Kidney (tissue), 14 donors: ENCODE results near the gene HIVEP3. TPM values are rescaled to one million over a fixed set of nuclear protein-coding genes. Genes with fewer than 3 reads are reported as not detected.

Source experiments
- DNase-seq, 5 donors: peaks; one replicate each; pipeline ENCODE4 v3.0.0-alpha.2; 2013 to 2020
- FAIRE-seq: peaks from 2 replicates; lab custom pipeline; 2012; peaks lifted over from hg19 to GRCh38; lab: Jason Lieb, UNC
- H3K27ac ChIP-seq, 2 donors: one replicate each; pipeline ENCODE4 v1.7.0; 2013; ENCODE audit warnings: low read depth in 2 of 2, low read length in 2 of 2, inconsistent platforms in 1 of 2
- H3K27me3 ChIP-seq: one replicate; pipeline ENCODE4 v1.7.1; 2013; ENCODE audit warnings: low read length, inconsistent platforms; ENCODE audit not compliant: control insufficient read depth, insufficient read depth
- H3K36me3 ChIP-seq, 3 donors: one replicate each; pipeline versions ENCODE4 v1.7.0 to v1.7.1; 2013; ENCODE audit warnings: low read length in 3 of 3, control low read depth in 1 of 3, inconsistent platforms in 1 of 3; ENCODE audit not compliant: insufficient read depth in 3 of 3, control insufficient read depth in 2 of 3
- H3K4me1 ChIP-seq, 3 donors: one replicate each; pipeline versions ENCODE4 v1.7.0 to v1.7.1; 2013; ENCODE audit warnings: low read length in 3 of 3, inconsistent platforms in 1 of 3, low read depth in 1 of 3; ENCODE audit not compliant: control insufficient read depth in 2 of 3, insufficient read depth in 2 of 3
- H3K4me3 ChIP-seq, 3 donors: one replicate each; pipeline versions ENCODE4 v1.7.0 to v1.8.1; 2013; ENCODE audit warnings: low read length in 3 of 3, control low read depth in 1 of 3, inconsistent platforms in 1 of 3
- H3K9ac ChIP-seq, 3 donors: one replicate each; pipeline versions ENCODE4 v1.7.0 to v1.7.1; 2013; ENCODE audit warnings: low read length in 3 of 3, control low read depth in 1 of 3, inconsistent platforms in 1 of 3
- H3K9me3 ChIP-seq, 3 donors: one replicate each; pipeline versions ENCODE4 v1.7.0 to v1.7.1; 2013; ENCODE audit warnings: low read length in 3 of 3, control low read depth in 1 of 3, inconsistent platforms in 1 of 3; ENCODE audit not compliant: control insufficient read depth in 2 of 3, insufficient read depth in 1 of 3
- CTCF ChIP-seq: IDR thresholded peaks from 3 replicates; pipeline ENCODE4 v1.5.1; 2012; ENCODE audit warnings: mild to moderate bottlenecking, moderate library complexity, borderline replicate concordance; ENCODE audit not compliant: insufficient read depth; ENCODE audit errors: extremely low read depth
- intact Hi-C: fragments of 100-400 bp; cut with DNase I; formaldehyde crosslinking; loops from one replicate; pipeline ENCODE4 v1.11.1; 2022
- polyA plus RNA-seq: library from polyadenylated mRNA; stranded (reverse); fragments of 350-450 nt; fragmentation: Illumina TruSeq; extraction: RNeasy Lipid Tissue Mini Kit (QIAGEN cat#74804); gene quantifications from one replicate; pipeline ENCODE4 v1.2.3, GENCODE V29; 2014; ENCODE audit warnings: low read depth, low replicate concordance; ENCODE audit not compliant: insufficient read depth
- total RNA-seq: library from RNA; stranded (reverse); fragmentation: NEBNext Ultra II Directional; extraction: Animal tissue kit (Norgen Biotek cat#: 25700); gene quantifications from one replicate; pipeline ENCODE4 v1.2.1, GENCODE V29; 2021
- donor health status: control.
- donor health status: control.
- donor health status: control.
- donor health status: control.
- donor health status: control.
- donor health status: DM: yes; HTN: yes; CAD: no.
- donor health status: Normal renal cell carcinoma (clear cell type).

The HIVEP3 gene
- total and polyA plus RNA-seq, 2 donors from 2014 or later, result 3.5 to 11.0 TPM

GRCh38 chr1:41941381-41941780, 22.7 kb upstream of the HIVEP3 start:
- no peak for TF ChIP-seq CTCF
- Histone ChIP-seq H3K36me3 (no peaks in the 10 kb centered on the region), H3K4me3 (no peak overlapping the region), H3K9ac (no peak overlapping the region), H3K27me3 (no peaks in the 10 kb centered on the region), H3K27ac (no peak overlapping the region), H3K4me1 (no peaks in the 10 kb centered on the region), H3K9me3 (no peaks in the 10 kb centered on the region)
- FAIRE-seq (no peak), DNase-seq (no peak)
- intact Hi-C loops, result no loop called here

- Histone ChIP-seq H3K9me3 (no peaks in the 10 kb centered on the region), H3K4me1 (no peaks in the 10 kb centered on the region), H3K27ac (no peak overlapping the region), H3K9ac (no peak overlapping the region), H3K4me3 (no peak overlapping the region), H3K27me3 (no peaks in the 10 kb centered on the region), H3K36me3 (no peaks in the 10 kb centered on the region)
- FAIRE-seq, result no peak
- no peak for TF ChIP-seq CTCF
- DNase-seq, result peak in 2 of 5 donors; percentile 27 to 36
- intact Hi-C loops, result no loop called here
Observed at GRCh38 chr1:41939194-41939593, 20.5 kb upstream of the HIVEP3 start.

GRCh38 chr1:41936107-41936506, 17.4 kb upstream of the HIVEP3 start:
- Histone ChIP-seq H3K9me3 (peaks cover 0 to 6% (median 0%) of the 10 kb centered on the region in 3 donors), H3K27me3 (no peaks in the 10 kb centered on the region), H3K9ac (no peak overlapping the region), H3K4me1 (no peaks in the 10 kb centered on the region), H3K4me3 (no peak overlapping the region), H3K36me3 (no peaks in the 10 kb centered on the region), H3K27ac (no peak overlapping the region)
- TF ChIP-seq CTCF, result no peak
- no peak for FAIRE-seq
- intact Hi-C loops, result no loop called here
- DNase-seq, result no peak

GRCh38 chr1:41935226-41935625, 16.5 kb upstream of the HIVEP3 start:
- Histone ChIP-seq H3K27ac (no peak overlapping the region), H3K9me3 (peaks cover 0 to 6% (median 0%) of the 10 kb centered on the region in 3 donors), H3K9ac (no peak overlapping the region), H3K4me3 (no peak overlapping the region), H3K36me3 (no peaks in the 10 kb centered on the region), H3K27me3 (no peaks in the 10 kb centered on the region), H3K4me1 (no peaks in the 10 kb centered on the region)
- DNase-seq (peak in 1 of 5 donors; percentile 11), FAIRE-seq (no peak)
- intact Hi-C loops, result no loop called here
- no peak for TF ChIP-seq CTCF
